ENCODE measurements around the gene MCTP1. TPM values are rescaled to one million over a fixed set of nuclear protein-coding genes. Genes with fewer than 3 reads are reported as not detected.

The MCTP1 gene
- polyA plus RNA-seq, 1 donor (not counting 4 experiments of a cell fraction or from before 2014, with no cell fraction given) = 4.9 TPM

- Histone ChIP-seq H4K20me1 (ENCODE audit: control insufficient read depth, extremely low read depth, insufficient read depth, low read length) (no peaks in the 10 kb centered on the region), H2AFZ (ENCODE audit: control insufficient read depth, low read length) (no peak overlapping the region), H3K36me3 (ENCODE audit: control insufficient read depth in 2 of 2, extremely low read depth in 1 of 2, insufficient read depth in 2 of 2, low read length in 2 of 2) (no peaks in the 10 kb centered on the region), H3K79me2 (ENCODE audit: control insufficient read depth, insufficient read depth, low read length) (no peaks in the 10 kb centered on the region), H3K27me3 (ENCODE audit: control insufficient read depth, extremely low read depth, insufficient read depth, low read length) (no peaks in the 10 kb centered on the region), H3K9ac (ENCODE audit: control insufficient read depth, extremely low read depth, insufficient read depth, low read length) (no peak overlapping the region), H3K9me1 (ENCODE audit: control insufficient read depth, extremely low read depth, insufficient read depth, low read length) (no peaks in the 10 kb centered on the region), H3K27ac (ENCODE audit: control insufficient read depth, insufficient read depth, low read length) (no peak overlapping the region), H3K9me3 (ENCODE audit: control insufficient read depth, low read depth, low read length) (no peaks in the 10 kb centered on the region), H3K4me3 (ENCODE audit: control insufficient read depth in 2 of 3, extremely low read depth in 1 of 3, insufficient read depth in 2 of 3, low read depth in 1 of 3, low read length in 3 of 3) (no peak overlapping the region), H3K4me2 (ENCODE audit: control insufficient read depth, extremely low read depth, insufficient read depth, low read depth, low read length) (no peak overlapping the region), H3K4me1 (ENCODE audit: control insufficient read depth, extremely low read depth, insufficient read depth, low read length) (no peaks in the 10 kb centered on the region)
- no peak for FAIRE-seq
- no peak for DNase-seq (ENCODE audit: low read depth, low spot score)
- dilution Hi-C loops (cut with MboI; ENCODE audit: extremely low pct_ligation_motif_present, low sequenced_read_pairs) = no loop called here
- TF ChIP-seq CTCF (optimal IDR thresholded peaks at IDR 0.05 in 1 of 3, IDR thresholded peaks at IDR 0.05 in 1 of 3, conservative IDR thresholded peaks at IDR 0.05 in 1 of 3; ENCODE audit: extremely low read depth in 1 of 3, insufficient read depth in 2 of 3, low read length in 3 of 3) (no peak), EZH2 (IDR thresholded peaks at IDR 0.05; ENCODE audit: low read length) (no peak)
These were observed 340.7 kb downstream of the MCTP1 start for GRCh38 chr5:94944160-94944559.

- no peaks in the 10 kb centered on the region for H3K4me1 ChIP-seq (ENCODE audit: control insufficient read depth, extremely low read depth, insufficient read depth, low read length)
- H2AFZ ChIP-seq (ENCODE audit: control insufficient read depth, low read length) = no peak overlapping the region
- dilution Hi-C loops (cut with MboI; ENCODE audit: extremely low pct_ligation_motif_present, low sequenced_read_pairs) = no loop called here
- H3K4me2 ChIP-seq (ENCODE audit: control insufficient read depth, extremely low read depth, insufficient read depth, low read depth, low read length) = no peak overlapping the region
- no peaks in the 10 kb centered on the region for H3K36me3 ChIP-seq (ENCODE audit: control insufficient read depth in 2 of 2, extremely low read depth in 1 of 2, insufficient read depth in 2 of 2, low read length in 2 of 2)
- no peaks in the 10 kb centered on the region for H3K79me2 ChIP-seq (ENCODE audit: control insufficient read depth, insufficient read depth, low read length)
- no peak overlapping the region for H3K9ac ChIP-seq (ENCODE audit: control insufficient read depth, extremely low read depth, insufficient read depth, low read length)
- H3K4me3 ChIP-seq (ENCODE audit: control insufficient read depth in 2 of 3, extremely low read depth in 1 of 3, insufficient read depth in 2 of 3, low read depth in 1 of 3, low read length in 3 of 3) = no peak overlapping the region
- no peaks in the 10 kb centered on the region for H3K9me3 ChIP-seq (ENCODE audit: control insufficient read depth, low read depth, low read length)
- H3K9me1 ChIP-seq (ENCODE audit: control insufficient read depth, extremely low read depth, insufficient read depth, low read length) = no peaks in the 10 kb centered on the region
- no peaks in the 10 kb centered on the region for H3K27me3 ChIP-seq (ENCODE audit: control insufficient read depth, extremely low read depth, insufficient read depth, low read length)
- DNase-seq (ENCODE audit: low read depth, low spot score) = no peak
- no peak for FAIRE-seq
- H3K27ac ChIP-seq (ENCODE audit: control insufficient read depth, insufficient read depth, low read length) = no peak overlapping the region
- TF ChIP-seq CTCF (optimal IDR thresholded peaks at IDR 0.05 in 1 of 3, IDR thresholded peaks at IDR 0.05 in 1 of 3, conservative IDR thresholded peaks at IDR 0.05 in 1 of 3; ENCODE audit: extremely low read depth in 1 of 3, insufficient read depth in 2 of 3, low read length in 3 of 3) = no peak
- TF ChIP-seq EZH2 (IDR thresholded peaks at IDR 0.05; ENCODE audit: low read length) = no peak
- no peaks in the 10 kb centered on the region for H4K20me1 ChIP-seq (ENCODE audit: control insufficient read depth, extremely low read depth, insufficient read depth, low read length)
These were observed 343.7 kb downstream of the MCTP1 start for GRCh38 chr5:94941122-94941755.
